HFFc6 (cell line): ENCODE measurements around the gene PRKAG2. TPM values are rescaled to one million over a fixed set of nuclear protein-coding genes. Genes with fewer than 3 reads are reported as not detected.

Experiments used
- DNase-seq: peaks from one replicate; pipeline ENCODE4 v3.0.0-alpha.2; 2018
- H3K27ac Mint-ChIP-seq: 2 replicates; pipeline ENCODE4 v1.8.0; 2020; ENCODE audit warnings: mild to moderate bottlenecking, mixed read lengths
- H3K27me3 Mint-ChIP-seq: 2 replicates; pipeline ENCODE4 v1.8.0; 2021; ENCODE audit warnings: mild to moderate bottlenecking, moderate library complexity, mixed read lengths; ENCODE audit not compliant: insufficient read depth
- H3K36me3 Mint-ChIP-seq: 2 replicates; pipeline ENCODE4 v1.8.0; 2021; ENCODE audit warnings: low read depth, mixed read lengths
- H3K4me1 Mint-ChIP-seq: 2 replicates; pipeline ENCODE4 v1.8.0; 2020; ENCODE audit warnings: low read depth, mixed read lengths
- H3K4me3 Mint-ChIP-seq: 2 replicates; pipeline ENCODE4 v1.8.0; 2020; ENCODE audit warnings: mild to moderate bottlenecking, moderate library complexity, mixed read lengths
- H3K9me3 Mint-ChIP-seq: 2 replicates; pipeline ENCODE4 v1.8.0; 2020; ENCODE audit warnings: mild to moderate bottlenecking, mixed read lengths
- CTCF ChIP-seq: fragments of 200-600 bp; sonication (generic); IDR thresholded peaks from 2 replicates; pipeline ENCODE4 v1.5.0; 2021; ENCODE audit warnings: antibody characterized with exemption, mild to moderate bottlenecking
- total RNA-seq, 6 experiments: library from RNA; stranded (reverse); fragmentation: NEBNext Ultra II Directional; extraction: Animal tissue kit (Norgen Biotek cat#: 25700); gene quantifications; 2 replicates in 1 of 6; 3 replicates in 5 of 6; pipeline ENCODE4 v1.2.3, GENCODE V29; 2021

The PRKAG2 gene
- total RNA-seq, 6 experiments from 2014 or later: 15.1 to 19.2 (median 18.4) TPM

GRCh38 chr7:151836191-151836926, 40.6 kb downstream of the PRKAG2 start:
- TF ChIP-seq CTCF: no peak
- Mint-ChIP-seq H3K9me3 (no peaks in the 10 kb centered on the region), H3K4me1 (no peaks in the 10 kb centered on the region), H3K27ac (no peak overlapping the region), H3K36me3 (no peaks in the 10 kb centered on the region), H3K27me3 (peaks cover 46% of the 10 kb centered on the region), H3K4me3 (no peak overlapping the region)
- no peak for DNase-seq

GRCh38 chr7:151835636-151836035, 41.3 kb downstream of the PRKAG2 start:
- DNase-seq: no peak
- peaks cover 45% of the 10 kb centered on the region for H3K27me3 Mint-ChIP-seq
- no peak for TF ChIP-seq CTCF

GRCh38 chr7:151834271-151835035, 42.5 kb downstream of the PRKAG2 start:
- Mint-ChIP-seq H3K27me3 (peaks cover 46% of the 10 kb centered on the region), H3K9me3 (no peaks in the 10 kb centered on the region), H3K36me3 (no peaks in the 10 kb centered on the region), H3K27ac (no peak overlapping the region), H3K4me1 (no peaks in the 10 kb centered on the region), H3K4me3 (no peak overlapping the region)
- no peak for DNase-seq
- TF ChIP-seq CTCF: no peak

More at GRCh38 chr7:151835636-151836035, 41.3 kb downstream of the PRKAG2 start:
- no peak overlapping the region for H3K4me3 Mint-ChIP-seq
- no peaks in the 10 kb centered on the region for H3K36me3 Mint-ChIP-seq
- no peaks in the 10 kb centered on the region for H3K9me3 Mint-ChIP-seq
- H3K27ac Mint-ChIP-seq: no peak overlapping the region
- no peaks in the 10 kb centered on the region for H3K4me1 Mint-ChIP-seq

- no peak for DNase-seq
- Mint-ChIP-seq H3K4me3 (no peak overlapping the region), H3K9me3 (no peaks in the 10 kb centered on the region), H3K36me3 (no peaks in the 10 kb centered on the region), H3K27me3 (peaks cover 51% of the 10 kb centered on the region), H3K27ac (no peak overlapping the region), H3K4me1 (no peaks in the 10 kb centered on the region)
- TF ChIP-seq CTCF: no peak
Observed at GRCh38 chr7:151833691-151834090, 43.2 kb downstream of the PRKAG2 start.

GRCh38 chr7:151833213-151833651, 43.7 kb downstream of the PRKAG2 start:
- no peak for DNase-seq
- H3K9me3 Mint-ChIP-seq: no peaks in the 10 kb centered on the region
- peaks cover 56% of the 10 kb centered on the region for H3K27me3 Mint-ChIP-seq
- no peak overlapping the region for H3K27ac Mint-ChIP-seq
- TF ChIP-seq CTCF: no peak
- H3K36me3 Mint-ChIP-seq: no peaks in the 10 kb centered on the region
- H3K4me1 Mint-ChIP-seq: no peaks in the 10 kb centered on the region
- H3K4me3 Mint-ChIP-seq: no peak overlapping the region
